Measurements from ENCODE around the gene EPB41L5. TPM values are rescaled to one million over a fixed set of nuclear protein-coding genes. Genes with fewer than 3 reads are reported as not detected.
A peak's percentile ranks its signal among the peaks of the same experiment; 100 is the strongest.
"Not testable (repeated sequence)": the region's sequence is repeated elsewhere in the genome, so short reads cannot be mapped to it uniquely, and the experiment has no call there.

EPB41L5 gene
- total and polyA plus RNA-seq, 9 of the 15 experiments (the other 6 are each of a cell fraction or from before 2014, with no cell fraction given) = 2.3 to 14.1 (median 8.2) TPM

GRCh38 chr2:120155308-120155707, 142.4 kb downstream of the EPB41L5 start (continued):
- no peak for TF ChIP-seq HDAC1 (IDR thresholded peaks at IDR 0.05)
- no peak for TF ChIP-seq ATF6 (CRISPR knock-in tag; IDR thresholded peaks at IDR 0.05)
- no peak for TF ChIP-seq NBN (IDR thresholded peaks at IDR 0.05; ENCODE audit: low read depth)
- TF ChIP-seq ATF7 (IDR thresholded peaks at IDR 0.05) = no peak
- TF ChIP-seq ATF2 (CRISPR knock-in tag; IDR thresholded peaks at IDR 0.05) = no peak

DNA sequence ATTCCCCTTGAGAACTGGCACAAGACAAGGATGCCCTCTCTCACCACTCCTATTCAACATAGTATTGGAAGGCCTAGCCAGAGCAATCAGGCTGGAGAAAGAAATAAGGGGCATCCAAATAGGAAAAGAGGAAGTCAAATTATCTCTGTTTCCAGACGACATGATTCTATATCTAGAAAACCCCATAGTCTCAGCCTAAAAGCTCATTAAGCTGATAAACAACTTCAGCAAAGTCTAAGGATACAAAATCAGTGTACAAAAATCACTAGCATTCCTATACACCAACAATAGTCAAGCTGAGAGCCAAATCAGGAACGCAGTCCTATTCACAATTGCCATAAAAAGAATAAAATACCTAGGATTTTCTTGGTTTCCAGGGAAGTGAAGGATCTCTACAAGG, 145.8 kb downstream of the EPB41L5 start:
- H3K27me3 ChIP-seq (ENCODE audit: control insufficient read depth in 2 of 2, insufficient read depth in 2 of 2, low read length in 2 of 2); POLR2A ChIA-PET; in situ Hi-C loops (cut with MboI); ATAC-seq; H3K27ac ChIP-seq (ENCODE audit: extremely low read depth, low read depth, low read length); BruUV-seq (replicated peaks); H3K4me3 ChIP-seq; H3K9ac ChIP-seq (ENCODE audit: insufficient read depth in 1 of 2, low read depth in 2 of 2, low read length in 2 of 2); H3K79me2 ChIP-seq (ENCODE audit: control insufficient read depth, insufficient read depth, low read length); CTCF ChIA-PET (ENCODE audit: low intra/inter-chr PET ratio); H3K9me1 ChIP-seq (ENCODE audit: control insufficient read depth, insufficient read depth, low read length); H3K4me1 ChIP-seq (replicated peaks in 1 of 2; ENCODE audit: control insufficient read depth in 2 of 2, insufficient read depth in 2 of 2, low read length in 2 of 2); H4K20me1 ChIP-seq (replicated peaks; ENCODE audit: control insufficient read depth, insufficient read depth, low read length); H2AFZ ChIP-seq (ENCODE audit: low read depth, low read length); H3K4me2 ChIP-seq (ENCODE audit: insufficient read depth, low read length); DNase-seq (ENCODE audit: extremely low read depth in 1 of 4, low spot score in 3 of 4); intact Hi-C loops (cut with micrococcal nuclease); H3K36me3 ChIP-seq (ENCODE audit: control insufficient read depth, insufficient read depth, low read length); H3K9me3 ChIP-seq (replicated peaks; ENCODE audit: control insufficient read depth, insufficient read depth, low read depth, low read length); TF ChIP-seq TEAD4 (CRISPR knock-in tag; IDR thresholded peaks at IDR 0.05; ENCODE audit: borderline replicate concordance); FOXM1 (CRISPR knock-in tag; IDR thresholded peaks at IDR 0.05; ENCODE audit: low read depth): not testable (repeated sequence)
- FAIRE-seq = peak; percentile 32
- 0% methylated on average over 2 of the region's 2 CpGs for WGBS (ENCODE audit: insufficient coverage, low coverage, missing lambda C conversion rate)
- TF ChIP-seq SOX6 (IDR thresholded peaks at IDR 0.05) (peak; percentile 69; the same call in 1 of the 2 replicates), EP300 (IDR thresholded peaks at IDR 0.05; ENCODE audit: low read length) (0 out of 2 replicates have a peak, but pooled peaks have one; percentile 17), TEAD4 (IDR thresholded peaks at IDR 0.05; ENCODE audit: low read length) (peak; percentile 84), FOXJ2 (tag; IDR thresholded peaks at IDR 0.05) (peak; percentile 42; the same call in 1 of the 2 replicates), ZNF644 (tag; IDR thresholded peaks at IDR 0.05; ENCODE audit: low read depth) (peak; percentile 60; the same call in 1 of the 2 replicates), SMAD3 (CRISPR knock-in tag; conservative IDR thresholded peaks at IDR 0.05) (0 out of 2 replicates have a peak, but pooled peaks have one; percentile 36), HMG20A (CRISPR knock-in tag; conservative IDR thresholded peaks at IDR 0.05) (peak; percentile 89), HDAC3 (IDR thresholded peaks at IDR 0.05; ENCODE audit: borderline replicate concordance, partially characterized antibody) (peak; percentile 58), HES1 (IDR thresholded peaks at IDR 0.05; ENCODE audit: low read depth) (peak; percentile 69; the same call in 1 of the 2 replicates), HDAC1 (IDR thresholded peaks at IDR 0.05) (peak in 1 of 2 experiments; percentile 96; a peak in 2 of 4 replicates), STAT5A (IDR thresholded peaks at IDR 0.05; ENCODE audit: borderline replicate concordance, low read length) (peak; percentile 25; the same call in 1 of the 2 replicates), CBFA2T2 (conservative IDR thresholded peaks at IDR 0.05) (peak; percentile 68), FOXM1 (IDR thresholded peaks at IDR 0.05; ENCODE audit: low read depth) (0 out of 2 replicates have a peak, but pooled peaks have one; percentile 27), NCOR1 (IDR thresholded peaks at IDR 0.05) (peak; percentile 66)
